Occipital lobe (tissue), 2 donors: Measurements from ENCODE around the gene KIR3DL2. TPM values are rescaled to one million over a fixed set of nuclear protein-coding genes. Genes with fewer than 3 reads are reported as not detected.
"Not testable (repeated sequence)": the region's sequence is repeated elsewhere in the genome, so short reads cannot be mapped to it uniquely, and the experiment has no call there.

ENCODE experiments used
- DNase-seq: peaks from one replicate; lab custom pipeline; 2025; lab: John Stamatoyannopoulos, UW
- total RNA-seq: library from RNA; depleted of rRNA; stranded (reverse); fragments of >200 nt; gene quantifications from one replicate; pipeline ENCODE4 v1.2.3, GENCODE V29; 2014

KIR3DL2 gene
- not detected for total RNA-seq

DNA sequence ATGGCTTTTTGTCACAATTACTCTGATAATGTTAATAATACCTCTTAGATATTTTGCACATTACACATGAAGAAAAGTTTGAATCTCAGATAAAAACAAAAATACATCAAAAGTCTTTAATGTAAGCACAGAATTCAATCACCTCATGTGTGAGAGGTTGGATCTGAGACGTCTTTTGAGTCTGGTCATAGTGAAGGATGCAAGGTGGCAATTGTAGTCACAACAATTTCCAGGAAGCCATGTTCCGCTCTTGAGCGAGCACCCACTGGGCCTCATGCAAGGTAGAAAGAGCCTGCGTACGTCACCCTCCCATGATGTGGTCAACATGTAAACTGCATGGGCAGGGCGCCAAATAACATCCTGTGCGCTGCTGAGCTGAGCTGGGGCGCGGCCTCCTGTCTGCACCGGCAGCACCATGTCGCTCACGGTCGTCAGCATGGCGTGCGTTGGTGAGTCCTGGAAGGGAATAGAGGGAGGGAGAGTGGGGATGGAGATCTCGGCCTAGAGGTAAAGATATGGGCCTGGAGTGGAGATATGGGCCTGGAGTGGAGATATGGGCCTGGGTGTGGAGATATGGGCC, at the start of gene KIR3DL2:
KIR3DL2 (plus strand) TSS at position 383 of the 580 bp plus-strand sequence; CDS start at position 416, 33 bp downstream.
- DNase-seq = not testable (repeated sequence)

DNA sequence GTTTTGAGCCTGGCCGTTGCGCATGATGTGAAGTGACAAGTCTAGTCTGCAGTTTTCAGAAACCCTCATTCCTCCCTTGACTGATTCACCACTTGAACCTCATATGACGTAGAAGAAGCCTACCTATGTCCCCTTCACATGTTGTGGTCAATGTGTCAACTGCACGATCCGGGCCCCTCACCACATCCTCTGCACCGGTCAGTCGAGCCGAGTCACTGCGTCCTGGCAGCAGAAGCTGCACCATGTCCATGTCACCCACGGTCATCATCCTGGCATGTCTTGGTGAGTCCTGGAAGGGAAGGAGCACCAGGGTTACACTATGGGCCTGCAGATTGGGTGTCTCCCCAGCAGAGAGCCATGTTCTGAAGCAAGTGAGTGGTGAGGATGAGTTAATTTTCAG, 46.8 kb upstream of the KIR3DL2 start, which contains the start of gene KIR2DL4:
KIR2DL4 (plus strand) TSS at position 201 of the 400 bp plus-strand sequence; CDS start at position 243, 42 bp downstream.
- no peak for DNase-seq

DNA sequence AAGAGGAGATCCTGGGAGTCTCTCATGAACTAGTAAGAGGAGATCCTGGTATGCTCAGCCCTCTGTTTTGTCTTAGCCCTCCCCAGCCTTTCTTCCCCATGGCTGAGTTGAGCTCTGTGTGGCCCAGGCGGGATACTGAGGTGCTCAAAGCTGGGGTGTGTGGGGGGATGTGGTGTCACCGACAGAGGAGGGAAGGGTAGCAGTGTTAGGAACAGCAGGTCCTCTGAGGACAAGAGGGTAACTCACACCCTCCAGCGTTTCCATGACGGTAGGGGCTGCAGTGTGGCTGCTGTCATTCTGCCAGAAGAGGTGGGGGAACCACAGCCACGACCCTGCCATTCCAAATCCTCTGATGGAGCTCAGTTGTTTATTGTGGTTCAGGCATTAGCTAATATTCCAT, 46.1 kb upstream of the KIR3DL2 start:
- no peak for DNase-seq

DNA sequence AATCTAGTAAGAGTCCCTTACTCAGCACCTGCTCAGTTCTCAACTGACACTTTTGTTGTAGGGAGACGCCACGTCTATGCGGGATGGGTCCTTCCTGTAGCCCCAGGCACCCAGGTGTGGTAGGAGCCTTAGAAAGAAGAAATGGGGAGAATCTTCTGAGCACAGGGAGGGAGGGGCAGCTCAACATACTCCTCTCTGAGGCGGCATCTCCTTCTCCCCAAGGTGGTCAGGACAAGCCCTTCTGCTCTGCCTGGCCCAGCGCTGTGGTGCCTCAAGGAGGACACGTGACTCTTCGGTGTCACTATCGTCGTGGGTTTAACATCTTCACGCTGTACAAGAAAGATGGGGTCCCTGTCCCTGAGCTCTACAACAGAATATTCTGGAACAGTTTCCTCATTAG, 45.7 kb upstream of the KIR3DL2 start:
- DNase-seq = no peak

DNA sequence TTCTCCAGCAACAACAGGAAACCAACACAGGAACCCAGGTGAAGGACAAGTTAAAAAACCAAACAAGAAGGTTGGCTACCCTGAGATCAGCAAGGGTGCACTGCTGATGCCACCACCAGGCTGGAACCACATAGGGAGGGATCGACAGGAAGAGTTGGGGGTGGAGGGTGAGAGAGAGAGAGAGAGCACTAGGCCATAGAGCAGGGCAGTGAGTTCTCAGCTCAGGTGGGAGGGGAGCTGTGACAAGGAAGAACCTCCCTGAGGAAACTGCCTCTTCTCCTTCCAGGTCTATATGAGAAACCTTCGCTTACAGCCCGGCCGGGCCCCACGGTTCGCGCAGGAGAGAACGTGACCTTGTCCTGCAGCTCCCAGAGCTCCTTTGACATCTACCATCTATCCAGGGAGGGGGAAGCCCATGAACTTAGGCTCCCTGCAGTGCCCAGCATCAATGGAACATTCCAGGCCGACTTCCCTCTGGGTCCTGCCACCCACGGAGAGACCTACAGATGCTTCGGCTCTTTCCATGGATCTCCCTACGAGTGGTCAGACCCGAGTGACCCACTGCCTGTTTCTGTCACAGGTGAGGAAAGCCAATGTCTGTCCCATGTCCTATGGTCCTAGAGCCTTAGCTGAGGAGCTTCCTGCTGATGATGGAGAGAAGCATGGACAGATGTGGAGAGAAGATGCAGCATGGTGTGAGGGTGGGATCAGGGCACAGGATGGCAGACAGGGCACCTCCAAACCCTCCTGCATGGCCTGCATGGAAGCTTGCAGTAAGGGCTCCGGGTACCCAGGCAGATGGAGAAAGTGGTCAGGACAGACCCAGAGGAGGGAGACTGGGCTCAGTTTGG, 44.4 kb upstream of the KIR3DL2 start:
- no peak for DNase-seq

DNA sequence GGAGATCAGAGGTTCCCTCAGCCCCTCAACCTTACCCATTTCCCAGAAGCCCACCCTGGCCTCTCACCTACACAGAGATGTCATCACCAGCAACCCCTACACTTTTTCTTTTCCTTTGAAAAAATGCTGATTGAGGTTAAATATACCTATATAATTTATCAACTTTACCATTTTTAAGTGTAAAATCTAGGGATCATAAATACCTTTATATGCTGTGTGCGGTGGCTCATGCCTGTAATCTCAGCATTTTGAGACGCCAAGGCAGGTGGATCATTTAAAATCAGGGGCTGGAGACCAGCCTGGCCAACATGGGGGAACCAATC, 43.8 kb upstream of the KIR3DL2 start:
- DNase-seq = no peak

DNA sequence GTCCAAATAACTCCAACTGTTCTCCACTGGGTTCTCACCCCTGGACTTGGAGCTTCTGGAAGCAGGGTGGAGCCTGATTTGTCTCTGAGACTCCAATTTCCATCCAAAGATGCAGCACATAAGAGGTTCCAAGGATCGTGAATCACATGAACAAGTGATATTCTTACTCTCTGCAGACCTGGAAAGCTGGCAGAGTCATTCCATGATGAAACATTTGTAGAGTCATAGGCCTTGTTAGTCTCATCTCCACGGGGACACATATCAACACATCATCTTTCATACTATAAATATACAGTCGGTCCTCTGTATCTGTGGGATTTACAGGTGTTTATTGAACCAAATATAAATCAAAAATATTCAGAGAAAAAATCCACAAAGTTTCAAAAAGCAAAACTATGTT, 35.7 kb upstream of the KIR3DL2 start:
- not testable (repeated sequence) for DNase-seq

DNA sequence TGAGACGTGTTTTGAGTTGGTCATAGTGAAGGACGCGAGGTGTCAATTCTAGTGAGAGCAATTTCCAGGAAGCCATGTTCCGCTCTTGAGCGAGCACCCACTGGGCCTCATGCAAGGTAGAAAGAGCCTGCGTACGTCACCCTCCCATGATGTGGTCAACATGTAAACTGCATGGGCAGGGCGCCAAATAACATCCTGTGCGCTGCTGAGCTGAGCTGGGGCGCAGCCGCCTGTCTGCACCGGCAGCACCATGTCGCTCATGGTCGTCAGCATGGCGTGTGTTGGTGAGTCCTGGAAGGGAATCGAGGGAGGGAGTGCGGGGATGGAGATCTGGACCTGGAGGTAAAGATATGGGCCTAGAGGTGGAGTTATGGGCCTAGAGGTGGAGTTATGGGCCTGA, 34.0 kb upstream of the KIR3DL2 start, which contains the start of gene KIR3DL1:
KIR3DL1 (plus strand) TSS at position 218 of the 400 bp plus-strand sequence.
- not testable (repeated sequence) for DNase-seq

DNA sequence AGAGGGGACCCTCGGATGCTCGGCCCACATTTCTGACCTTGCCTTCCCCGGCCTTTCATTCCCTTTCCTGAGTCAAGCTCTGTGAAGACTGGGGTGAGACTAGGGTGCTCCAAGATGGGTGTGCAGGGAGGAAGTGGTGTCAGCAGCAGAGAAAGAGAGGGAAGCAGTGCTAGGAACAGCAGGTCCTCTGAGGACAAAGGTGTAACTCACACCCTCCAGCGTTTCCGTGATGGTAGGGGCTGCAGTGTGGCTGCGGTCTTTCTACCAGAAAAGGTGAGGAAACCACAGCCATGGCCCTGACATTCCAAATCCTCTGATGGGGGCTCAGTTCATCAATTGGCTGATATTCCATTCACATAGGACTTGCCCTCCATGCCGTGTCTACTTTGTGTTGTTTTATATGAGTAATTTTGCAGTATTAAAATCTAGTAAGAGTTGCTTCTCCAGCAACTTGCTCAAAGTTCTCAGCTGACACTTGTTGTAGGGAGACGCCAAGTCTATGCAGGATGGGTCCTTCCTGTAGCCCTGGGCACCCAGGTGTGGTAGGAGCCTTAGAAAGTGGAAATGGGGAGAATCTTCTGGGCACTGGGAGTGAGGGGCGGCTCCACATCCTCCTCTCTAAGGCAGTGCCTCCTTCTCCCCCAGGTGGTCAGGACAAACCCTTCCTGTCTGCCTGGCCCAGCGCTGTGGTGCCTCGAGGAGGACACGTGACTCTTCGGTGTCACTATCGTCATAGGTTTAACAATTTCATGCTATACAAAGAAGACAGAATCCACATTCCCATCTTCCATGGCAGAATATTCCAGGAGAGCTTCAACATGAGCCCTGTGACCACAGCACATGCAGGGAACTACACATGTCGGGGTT, 32.3 kb upstream of the KIR3DL2 start:
- DNase-seq = no peak

DNA sequence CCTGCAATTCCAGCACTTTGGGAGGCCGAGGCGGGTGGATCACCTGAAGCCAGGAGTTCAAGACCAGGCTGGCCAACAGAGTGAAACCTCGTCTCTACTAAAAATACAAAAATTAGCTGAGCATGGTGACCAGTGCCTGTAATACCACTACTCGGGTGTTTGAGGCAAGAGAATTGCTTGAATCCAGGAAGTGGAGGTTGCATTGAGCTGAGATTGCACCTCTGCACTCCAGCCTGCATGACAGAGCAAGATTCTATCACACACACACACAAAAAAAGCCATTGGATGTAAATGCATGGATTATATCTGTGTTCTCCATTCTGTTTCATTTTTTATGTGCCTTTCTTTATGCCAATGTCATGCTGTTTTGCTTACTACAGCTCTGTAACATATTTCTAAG, 25.8 kb upstream of the KIR3DL2 start:
- DNase-seq = not testable (repeated sequence)

DNA sequence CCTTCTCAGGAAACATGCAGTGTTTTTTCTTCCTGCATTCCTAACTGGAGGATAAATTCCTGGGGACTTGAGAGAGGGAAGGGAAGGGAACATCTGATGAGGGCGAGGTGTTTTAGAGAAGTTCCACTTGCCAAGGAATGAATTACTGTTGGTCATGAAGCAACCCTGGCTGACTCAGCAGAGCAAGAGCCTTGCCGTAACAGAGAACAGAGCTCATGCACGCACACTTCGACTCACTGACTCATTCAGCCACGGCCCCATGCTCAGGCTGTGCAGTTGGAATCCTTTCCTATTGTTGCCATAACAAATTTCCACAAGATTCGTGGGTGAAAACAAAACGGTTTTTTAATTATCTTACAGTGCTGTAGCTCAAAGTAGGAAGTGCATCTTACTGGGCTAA, 24.9 kb upstream of the KIR3DL2 start:
- not testable (repeated sequence) for DNase-seq

DNA sequence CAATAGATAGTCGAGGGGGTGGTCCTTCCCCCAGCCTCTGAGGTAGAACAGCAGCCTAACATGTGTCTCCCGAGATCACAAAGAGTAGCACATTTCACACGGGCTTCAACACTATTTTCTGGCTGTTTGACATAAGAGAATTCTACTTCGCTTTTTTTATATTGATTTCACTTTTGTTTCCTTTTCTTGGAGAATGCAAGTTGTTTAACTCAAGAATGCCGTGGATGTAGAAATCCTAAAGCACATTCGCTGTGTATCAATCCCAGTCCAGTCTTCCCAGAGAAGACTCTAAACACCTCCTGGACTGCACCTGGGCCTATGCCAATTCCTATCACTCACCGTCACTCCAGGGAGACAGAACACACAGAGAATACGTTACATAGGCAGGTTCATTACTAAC, 22.2 kb upstream of the KIR3DL2 start:
- not testable (repeated sequence) for DNase-seq

DNA sequence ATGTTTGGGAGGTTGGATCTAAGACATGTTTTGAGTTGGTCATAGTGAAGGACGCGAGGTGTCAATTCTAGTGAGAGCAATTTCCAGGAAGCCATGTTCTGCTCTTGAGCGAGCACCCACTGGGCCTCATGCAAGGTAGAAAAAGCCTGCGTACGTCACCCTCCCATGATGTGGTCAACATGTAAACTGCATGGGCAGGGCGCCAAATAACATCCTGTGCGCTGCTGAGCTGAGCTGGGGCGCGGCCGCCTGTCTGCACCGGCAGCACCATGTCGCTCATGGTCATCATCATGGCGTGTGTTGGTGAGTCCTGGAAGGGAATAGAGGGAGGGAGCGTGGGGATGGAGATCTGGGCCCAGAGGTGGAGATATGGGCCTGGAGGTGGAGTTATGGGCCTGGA, 17.7 kb upstream of the KIR3DL2 start, which contains the start of gene KIR2DS4:
KIR2DS4 (plus strand) TSS at position 181 of the 400 bp plus-strand sequence.
- not testable (repeated sequence) for DNase-seq

DNA sequence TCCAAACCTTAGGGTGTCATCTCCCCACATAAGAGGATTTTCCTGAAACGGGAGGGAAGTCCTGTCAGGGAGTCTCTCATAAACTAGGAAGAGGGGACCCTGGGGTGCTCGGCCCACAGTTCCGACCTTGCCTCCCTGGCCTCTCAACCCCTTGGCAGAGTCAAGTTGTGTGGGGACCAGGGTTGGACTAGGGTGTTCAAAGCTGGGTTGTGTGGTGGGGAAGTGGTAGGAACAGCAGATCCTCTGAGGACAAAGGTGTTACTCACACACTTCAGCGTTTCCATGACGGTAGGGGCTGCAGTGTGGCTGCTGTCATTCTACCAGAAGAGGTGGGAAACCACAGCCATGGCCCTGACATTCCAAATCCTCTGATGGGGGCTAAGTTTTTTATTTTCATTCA, 15.1 kb upstream of the KIR3DL2 start:
- not testable (repeated sequence) for DNase-seq

DNA sequence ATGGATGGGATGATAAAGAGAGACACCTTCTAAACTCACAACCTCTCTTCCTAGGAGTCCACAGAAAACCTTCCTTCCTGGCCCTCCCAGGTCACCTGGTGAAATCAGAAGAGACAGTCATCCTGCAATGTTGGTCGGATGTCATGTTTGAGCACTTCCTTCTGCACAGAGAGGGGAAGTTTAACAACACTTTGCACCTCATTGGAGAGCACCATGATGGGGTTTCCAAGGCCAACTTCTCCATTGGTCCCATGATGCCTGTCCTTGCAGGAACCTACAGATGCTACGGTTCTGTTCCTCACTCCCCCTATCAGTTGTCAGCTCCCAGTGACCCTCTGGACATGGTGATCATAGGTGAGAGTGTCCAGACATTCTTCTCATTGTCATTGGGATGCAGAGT, 12.7 kb upstream of the KIR3DL2 start:
- DNase-seq = not testable (repeated sequence)

DNA sequence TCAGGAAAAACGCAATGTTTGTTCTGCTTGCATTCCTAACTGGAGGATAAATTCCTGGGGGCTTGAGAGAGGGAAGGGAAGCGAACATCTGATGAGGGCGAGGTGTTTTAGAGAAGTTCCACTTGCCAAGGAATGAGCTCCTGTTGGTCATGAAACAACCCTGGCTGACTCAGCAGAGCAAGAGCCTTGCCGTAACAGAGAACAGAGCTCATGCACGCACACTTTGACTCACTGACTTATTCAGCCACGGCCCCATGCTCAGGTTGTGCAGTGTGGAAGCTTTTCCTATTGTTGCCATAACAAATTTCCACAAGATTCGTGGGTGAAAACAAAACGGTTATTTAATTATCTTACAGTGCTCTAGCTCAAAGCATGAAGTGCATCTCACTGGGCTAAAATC, 7.1 kb upstream of the KIR3DL2 start:
- DNase-seq = not testable (repeated sequence)

DNA sequence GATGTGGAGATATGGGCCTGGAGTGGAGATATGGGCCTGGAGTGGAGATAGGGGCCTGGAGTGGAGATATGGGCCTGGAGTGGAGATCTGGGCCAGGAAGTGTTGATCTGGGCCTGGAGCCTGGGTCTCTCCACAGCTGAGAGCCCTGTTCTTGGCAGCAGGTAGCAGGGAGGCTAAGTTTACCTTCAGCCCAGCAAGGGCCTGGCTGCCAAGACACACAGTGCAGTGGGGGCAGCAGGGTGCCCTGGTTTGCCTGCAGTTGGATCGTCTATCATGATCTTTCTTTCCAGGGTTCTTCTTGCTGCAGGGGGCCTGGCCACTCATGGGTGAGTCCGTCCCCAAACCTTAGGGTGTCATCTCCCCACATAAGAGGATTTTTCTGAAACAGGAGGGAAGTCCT, 687 bp downstream of the KIR3DL2 start:
- DNase-seq = no peak

DNA sequence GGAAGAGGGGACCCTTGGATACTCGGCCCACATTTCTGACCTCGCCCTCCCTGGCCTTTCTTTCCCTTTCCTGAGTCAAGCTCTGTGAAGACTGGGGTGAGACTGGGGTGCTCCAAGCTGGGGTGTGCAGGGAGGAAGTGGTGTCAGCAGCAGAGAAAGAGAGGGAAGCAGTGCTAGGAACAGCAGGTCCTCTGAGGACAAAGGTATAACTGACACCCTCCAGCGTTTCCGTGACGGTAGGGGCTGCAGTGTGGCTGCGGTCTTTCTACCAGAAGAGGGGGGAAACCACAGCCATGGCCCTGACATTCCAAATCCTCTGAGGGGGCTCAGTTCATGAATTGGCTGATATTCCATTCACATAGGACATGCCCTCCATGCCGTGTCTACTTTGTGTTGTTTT, 1.1 kb downstream of the KIR3DL2 start:
- DNase-seq = no peak

DNA sequence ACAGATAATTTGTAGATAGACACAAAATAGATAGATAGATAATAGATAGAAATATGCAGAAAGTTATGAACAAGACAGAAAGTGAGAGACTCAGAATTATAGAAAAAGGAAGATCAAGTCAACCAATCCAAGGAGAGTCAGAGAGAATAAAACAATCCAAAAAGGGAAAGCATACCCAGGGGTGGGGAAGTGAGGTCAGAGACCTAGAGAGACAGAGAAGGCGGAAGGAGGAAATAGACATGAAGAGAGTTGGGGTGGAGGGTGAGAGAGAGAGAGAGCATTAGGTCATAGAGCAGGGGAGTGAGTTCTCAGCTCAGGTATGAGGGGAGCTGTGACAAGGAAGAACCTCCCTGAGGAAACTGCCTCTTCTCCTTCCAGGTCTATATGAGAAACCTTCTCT, 5.0 kb downstream of the KIR3DL2 start:
- DNase-seq = not testable (repeated sequence)

DNA sequence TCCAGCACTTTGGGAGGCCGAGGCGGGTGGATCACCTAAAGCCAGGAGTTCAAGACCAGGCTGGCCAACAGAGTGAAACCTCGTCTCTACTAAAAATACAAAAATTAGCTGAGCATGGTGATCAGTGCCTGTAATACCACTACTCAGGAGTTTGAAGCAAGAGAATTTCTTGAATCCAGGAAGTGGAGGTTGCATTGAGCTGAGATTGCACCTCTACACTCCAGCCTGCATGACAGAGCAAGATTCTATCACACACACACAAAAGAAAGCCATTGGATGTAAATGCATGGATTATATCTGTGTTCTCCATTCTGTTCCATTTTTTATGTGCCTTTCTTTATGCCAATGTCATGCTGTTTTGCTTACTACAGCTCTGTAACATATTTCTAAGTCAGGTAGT, 8.2 kb downstream of the KIR3DL2 start:
- DNase-seq = not testable (repeated sequence)

DNA sequence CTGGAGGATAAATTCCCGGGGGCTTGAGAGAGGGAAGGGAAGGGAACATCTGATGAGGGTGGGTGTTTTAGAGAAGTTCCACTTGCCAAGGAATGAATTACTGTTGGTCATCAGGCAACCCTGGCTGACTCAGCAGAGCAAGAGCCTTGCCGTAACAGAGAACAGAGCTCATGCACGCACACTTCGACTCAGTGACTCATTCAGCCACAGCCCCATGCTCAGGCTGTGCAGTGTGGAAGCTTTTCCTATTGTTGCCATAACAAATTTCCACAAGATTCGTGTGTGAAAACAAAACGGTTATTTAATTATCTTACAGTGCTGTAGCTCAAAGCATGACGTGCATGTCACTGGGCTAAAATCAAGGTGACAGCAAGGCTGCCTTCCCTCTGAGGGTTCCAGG, 9.2 kb downstream of the KIR3DL2 start:
- DNase-seq = not testable (repeated sequence)

DNA sequence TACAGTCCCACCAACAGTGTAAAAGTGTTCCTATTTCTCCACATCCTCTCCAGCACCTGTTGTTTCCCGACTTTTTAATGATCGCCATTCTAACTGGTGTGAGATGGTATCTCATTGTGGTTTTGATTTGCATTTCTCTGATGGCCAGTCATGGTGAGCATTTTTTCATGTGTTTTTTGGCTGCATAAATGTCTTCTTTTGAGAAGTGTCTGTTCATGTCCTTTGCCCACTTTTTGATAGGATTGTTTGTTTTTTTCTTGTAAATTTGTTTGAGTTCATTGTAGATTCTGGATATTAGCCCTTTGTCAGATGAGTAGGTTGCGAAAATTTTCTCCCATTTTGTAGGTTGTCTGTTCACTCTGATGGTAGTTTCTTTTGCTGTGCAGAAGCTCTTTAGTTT, 13.2 kb downstream of the KIR3DL2 start:
- DNase-seq = not testable (repeated sequence)
